GM20000 (cell line): ENCODE measurements around the gene PLEKHG4B.
"Not testable (repeated sequence)": the region's sequence is repeated elsewhere in the genome, so short reads cannot be mapped to it uniquely, and the experiment has no call there.

ENCODE experiments used
- DNase-seq: peaks from one replicate; pipeline ENCODE4 v3.0.0; 2012; ENCODE audit warnings: low spot score
- TF ChIP-seq, protein P1 (sequence below): IDR thresholded peaks from 2 replicates; pipeline ENCODE4 v1.5.1; 2012; ENCODE audit warnings: mild to moderate bottlenecking, control low read depth; ENCODE audit errors: extremely low read depth, missing control alignments

Gene PLEKHG4B

DNA sequence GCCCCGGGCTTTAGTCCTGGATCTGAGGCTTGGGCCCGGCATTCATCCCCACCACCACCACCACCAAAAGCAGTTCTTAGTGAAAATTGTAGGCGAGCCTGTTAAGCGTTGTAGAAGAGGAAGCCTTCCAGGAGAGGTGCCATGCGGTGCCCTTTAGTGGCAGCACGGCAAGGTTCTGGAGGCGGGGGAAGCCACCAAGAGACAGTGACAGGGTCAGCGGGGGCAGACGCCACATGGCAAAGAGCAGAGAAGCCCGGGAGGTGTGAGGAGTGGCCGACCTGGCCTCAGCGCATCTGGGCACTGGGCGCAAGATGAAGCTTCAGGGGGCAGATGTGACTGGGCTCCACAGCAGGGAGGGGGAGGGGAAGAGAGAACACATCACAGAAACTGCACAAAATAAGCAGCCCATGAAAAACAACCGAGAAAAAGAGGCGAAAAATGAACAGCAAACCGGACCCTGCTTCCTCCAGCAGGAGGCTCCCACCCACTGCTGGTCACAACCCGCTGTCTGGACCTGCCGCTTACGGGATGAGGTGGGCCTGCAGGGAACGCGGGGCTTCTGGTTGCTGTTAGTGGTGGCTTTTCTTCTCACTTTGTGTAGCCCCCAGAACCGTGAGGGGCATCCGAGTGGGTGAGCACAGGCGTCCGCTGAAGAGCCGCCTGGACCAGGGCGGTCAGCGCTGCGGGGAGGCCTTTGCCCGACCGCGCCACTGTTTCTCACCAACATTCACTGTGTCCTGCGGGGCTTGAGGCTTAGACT is 103.6 kb downstream of the PLEKHG4B start:
- no peak for DNase-seq
- TF ChIP-seq, protein P1, sequence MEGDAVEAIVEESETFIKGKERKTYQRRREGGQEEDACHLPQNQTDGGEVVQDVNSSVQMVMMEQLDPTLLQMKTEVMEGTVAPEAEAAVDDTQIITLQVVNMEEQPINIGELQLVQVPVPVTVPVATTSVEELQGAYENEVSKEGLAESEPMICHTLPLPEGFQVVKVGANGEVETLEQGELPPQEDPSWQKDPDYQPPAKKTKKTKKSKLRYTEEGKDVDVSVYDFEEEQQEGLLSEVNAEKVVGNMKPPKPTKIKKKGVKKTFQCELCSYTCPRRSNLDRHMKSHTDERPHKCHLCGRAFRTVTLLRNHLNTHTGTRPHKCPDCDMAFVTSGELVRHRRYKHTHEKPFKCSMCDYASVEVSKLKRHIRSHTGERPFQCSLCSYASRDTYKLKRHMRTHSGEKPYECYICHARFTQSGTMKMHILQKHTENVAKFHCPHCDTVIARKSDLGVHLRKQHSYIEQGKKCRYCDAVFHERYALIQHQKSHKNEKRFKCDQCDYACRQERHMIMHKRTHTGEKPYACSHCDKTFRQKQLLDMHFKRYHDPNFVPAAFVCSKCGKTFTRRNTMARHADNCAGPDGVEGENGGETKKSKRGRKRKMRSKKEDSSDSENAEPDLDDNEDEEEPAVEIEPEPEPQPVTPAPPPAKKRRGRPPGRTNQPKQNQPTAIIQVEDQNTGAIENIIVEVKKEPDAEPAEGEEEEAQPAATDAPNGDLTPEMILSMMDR: no peak

DNA sequence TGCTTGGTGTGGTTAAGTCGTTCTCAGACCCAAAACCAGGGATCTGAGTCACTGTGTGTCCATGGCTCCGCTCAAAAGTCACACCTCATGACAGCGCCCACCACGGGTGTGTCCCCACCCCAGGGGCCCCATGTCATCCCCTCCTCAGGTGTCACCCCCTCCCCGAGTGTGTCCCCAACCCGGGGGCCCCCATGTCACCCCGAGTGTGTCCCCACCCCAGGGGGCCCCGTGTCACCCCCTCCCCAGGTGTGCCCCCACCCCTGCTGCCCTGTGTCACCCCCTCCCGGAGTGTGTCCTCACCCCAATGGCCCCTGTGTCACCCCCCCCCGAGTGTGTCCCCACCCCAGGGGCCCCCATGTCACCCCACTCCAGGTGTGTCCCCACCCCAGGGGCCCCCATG is 104.4 kb downstream of the PLEKHG4B start:
- DNase-seq: no peak
- TF ChIP-seq, protein P1: no peak

DNA sequence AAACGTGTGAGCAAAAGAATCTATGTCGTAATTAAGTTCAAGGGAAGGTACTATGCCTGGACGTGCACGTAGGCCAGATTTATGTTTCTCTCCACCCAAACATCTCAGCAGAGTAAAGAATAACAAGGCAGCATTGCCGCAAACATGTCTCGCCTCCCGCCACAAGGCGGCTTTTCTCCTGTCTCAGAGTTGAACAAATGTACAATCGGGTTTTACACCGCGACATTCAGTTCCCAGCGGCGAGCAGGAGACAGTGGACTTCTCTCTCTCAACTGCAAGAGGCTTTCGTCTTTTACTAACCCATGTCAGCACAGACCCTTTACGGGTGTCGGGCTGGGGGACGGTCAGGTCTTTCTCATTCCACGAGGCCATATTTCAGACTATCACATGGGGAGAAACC is 105.1 kb downstream of the PLEKHG4B start:
- DNase-seq: not testable (repeated sequence)

DNA sequence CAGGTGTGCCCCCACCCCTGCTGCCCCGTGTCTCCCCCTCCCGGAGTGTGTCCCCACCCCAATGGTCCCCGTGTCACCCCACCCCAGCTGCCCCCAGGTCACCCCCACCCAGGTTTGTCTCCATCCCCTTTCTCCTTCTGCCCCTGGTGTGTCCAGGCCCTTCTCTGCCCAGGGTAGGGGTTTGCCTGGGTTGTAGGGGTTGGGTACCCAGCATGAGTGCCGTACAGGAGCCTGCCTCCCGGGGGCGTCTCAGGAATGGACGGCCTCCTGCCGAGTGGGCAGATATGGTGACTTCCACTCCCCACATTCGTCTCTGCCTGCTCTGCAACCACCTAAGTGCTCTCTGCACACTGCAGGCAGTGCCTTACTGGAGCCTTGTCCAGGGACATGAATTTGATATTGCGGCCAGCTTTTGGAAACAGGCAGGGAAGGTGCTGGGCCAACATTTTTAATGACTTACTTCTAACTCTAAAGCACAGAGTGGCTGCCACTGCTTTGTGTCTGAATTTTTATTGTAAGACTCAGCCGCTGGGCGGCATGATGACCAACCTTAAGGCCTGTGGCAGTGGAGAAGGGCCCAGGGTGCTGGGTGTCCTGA is 106.0 kb downstream of the PLEKHG4B start:
- no peak for DNase-seq
- TF ChIP-seq, protein P1: no peak

DNA sequence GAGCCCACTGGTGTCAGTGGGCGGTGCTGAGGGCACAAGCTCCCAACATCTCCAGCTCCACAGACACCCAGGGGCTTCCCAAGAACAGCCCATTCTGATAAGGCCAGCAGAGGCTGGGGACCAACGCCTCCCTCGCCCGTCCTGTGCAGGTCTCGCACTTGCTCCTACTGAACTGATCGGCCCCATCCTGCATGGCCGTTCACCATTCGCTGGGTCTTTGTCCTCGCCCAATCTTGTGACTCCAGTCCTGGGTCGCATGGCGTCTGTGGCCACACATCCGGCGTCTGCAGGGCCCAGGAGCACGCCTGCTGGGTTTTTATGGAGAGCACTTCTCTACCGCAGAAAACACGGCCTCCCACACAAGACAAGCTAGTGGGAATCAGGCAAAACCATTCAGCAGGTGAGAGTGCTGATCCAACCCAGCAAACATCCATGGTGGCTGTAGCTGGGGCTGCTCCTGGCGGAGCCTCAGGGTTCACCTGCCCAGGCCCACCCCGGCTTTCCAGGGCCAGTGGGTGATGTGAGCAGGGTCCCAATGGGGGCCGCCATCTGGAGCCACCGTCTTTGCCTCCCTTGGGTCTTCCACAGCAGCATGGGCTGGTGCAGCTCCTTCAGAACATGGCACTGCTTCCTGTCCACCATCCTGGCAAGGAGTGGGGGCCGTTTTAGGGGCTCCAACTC is 106.7 kb downstream of the PLEKHG4B start:
- TF ChIP-seq, protein P1: no peak
- DNase-seq: no peak

DNA sequence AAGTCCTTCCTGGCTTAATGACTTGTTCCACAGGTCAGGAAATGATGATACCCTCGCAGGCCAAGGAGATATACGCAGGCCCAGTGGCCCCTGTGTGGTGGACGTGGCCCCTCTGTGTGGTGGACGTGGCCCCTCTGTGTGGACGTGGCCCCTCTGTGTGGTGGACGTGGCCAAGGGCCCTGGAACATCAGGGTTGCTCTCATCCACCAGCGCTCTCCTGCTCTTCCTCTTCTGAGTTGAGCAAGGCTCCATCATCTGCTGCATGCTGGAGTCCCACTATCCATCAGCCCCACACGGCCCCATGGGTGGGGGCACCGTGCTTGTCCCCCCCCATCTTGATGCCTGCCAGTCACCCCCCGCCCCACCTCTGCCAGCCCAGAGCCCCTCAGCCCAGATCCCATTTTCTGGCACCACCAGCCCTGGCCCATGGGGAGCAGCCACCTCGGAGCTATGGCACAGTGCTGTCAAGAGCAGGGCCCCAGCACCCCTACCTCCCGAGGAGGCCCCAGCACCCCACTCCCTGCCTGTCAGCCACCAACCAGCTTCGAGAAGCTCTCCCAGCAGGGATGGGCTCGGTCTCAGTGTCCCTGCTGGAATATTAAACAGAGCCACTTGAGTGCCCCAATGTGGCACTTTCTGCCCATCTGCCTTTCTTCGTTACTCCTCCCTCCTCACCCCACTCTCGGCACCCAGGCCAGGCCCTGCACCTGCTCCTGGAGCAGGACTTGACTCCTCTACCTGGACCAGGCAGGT is 107.4 kb downstream of the PLEKHG4B start:
- TF ChIP-seq, protein P1: no peak
- DNase-seq: no peak

DNA sequence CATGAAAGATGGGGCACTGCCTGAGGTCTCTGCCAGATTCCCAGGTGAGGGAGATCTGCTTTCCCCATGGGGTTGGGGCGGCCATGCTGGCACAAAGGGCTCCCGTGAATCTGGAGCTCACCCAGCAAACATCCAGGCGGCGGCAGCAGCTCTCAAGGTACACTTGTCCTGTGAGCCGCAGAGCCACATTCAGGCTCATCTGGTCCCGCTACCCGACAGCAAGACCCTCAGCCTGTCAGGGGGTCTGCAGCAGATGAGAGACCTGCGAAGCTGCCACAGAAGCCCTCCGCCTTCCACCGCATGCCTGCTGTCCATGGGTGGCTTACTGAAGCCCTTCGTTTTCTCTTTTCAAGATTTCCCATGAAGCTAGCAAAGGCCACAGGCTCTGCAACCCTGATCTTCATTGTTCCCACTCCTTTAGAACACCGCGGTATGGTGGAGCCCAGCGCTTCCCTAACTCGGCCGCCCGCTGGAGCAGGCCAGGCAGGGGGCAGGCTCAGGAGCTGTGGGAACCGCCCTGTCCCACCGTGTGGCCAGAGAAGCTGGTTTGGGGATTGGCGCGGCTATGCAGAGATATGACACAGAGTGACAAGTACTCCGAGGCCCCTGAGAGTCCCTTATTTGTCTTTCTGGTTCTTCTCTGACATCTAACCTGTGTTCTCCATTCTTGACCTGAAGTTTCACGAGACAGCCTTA is 108.1 kb downstream of the PLEKHG4B start:
- DNase-seq: no peak
- TF ChIP-seq, protein P1: no peak
